Cardiac atrium fibroblast (primary cell): ENCODE measurements around the gene BOLA1. TPM values are rescaled to one million over a fixed set of nuclear protein-coding genes. Genes with fewer than 3 reads are reported as not detected.

Experiments used
- total RNA-seq: library from RNA; depleted of rRNA; stranded (reverse); fragments of >200 nt; gene quantifications from 2 replicates; pipeline ENCODE4 v1.2.3, GENCODE V29; 2015

The BOLA1 gene, protein sequence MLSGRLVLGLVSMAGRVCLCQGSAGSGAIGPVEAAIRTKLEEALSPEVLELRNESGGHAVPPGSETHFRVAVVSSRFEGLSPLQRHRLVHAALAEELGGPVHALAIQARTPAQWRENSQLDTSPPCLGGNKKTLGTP
- total RNA-seq, result 11.2 and 12.0 TPM in 2 replicates

DNA sequence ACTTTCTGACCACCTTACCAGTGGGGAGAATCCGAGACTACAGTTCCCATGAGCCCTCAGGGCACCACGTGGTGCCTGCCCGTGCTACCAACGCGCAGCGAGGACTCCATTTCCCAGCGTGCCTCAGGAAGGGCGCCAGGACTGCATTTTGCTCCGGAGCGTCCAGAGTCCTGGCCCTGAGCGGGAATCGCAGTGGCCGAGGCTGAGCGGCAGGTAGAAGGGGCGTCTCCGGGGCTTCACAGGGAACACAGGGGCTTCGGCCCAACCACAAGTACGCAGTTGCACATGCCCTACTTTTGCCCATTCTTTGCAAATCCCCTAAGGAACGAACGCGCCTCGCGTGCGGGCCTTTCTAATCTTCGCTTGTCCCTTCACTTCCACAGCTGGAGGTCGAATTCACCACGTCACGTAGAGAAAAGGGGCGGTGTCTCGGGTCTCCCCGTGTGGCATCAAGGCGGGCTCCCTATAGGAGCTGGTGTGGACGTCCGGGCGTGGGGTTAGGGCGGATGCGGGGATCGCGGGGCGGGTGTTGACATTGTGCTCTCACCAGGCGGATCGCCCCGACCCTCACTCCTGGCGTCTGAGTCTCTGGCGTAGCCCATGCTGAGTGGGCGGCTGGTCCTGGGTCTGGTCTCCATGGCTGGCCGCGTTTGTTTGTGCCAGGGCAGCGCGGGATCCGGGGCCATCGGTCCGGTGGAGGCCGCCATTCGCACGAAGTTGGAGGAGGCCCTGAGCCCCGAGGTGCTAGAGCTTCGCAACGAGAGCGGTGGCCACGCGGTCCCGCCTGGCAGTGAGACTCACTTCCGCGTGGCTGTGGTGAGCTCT lies at the start of gene BOLA1:
Gene BOLA1, plus strand, starts transcription at position 109 of the 825 bp plus-strand sequence. Its CDS starts 492 bp downstream, at position 601.

DNA sequence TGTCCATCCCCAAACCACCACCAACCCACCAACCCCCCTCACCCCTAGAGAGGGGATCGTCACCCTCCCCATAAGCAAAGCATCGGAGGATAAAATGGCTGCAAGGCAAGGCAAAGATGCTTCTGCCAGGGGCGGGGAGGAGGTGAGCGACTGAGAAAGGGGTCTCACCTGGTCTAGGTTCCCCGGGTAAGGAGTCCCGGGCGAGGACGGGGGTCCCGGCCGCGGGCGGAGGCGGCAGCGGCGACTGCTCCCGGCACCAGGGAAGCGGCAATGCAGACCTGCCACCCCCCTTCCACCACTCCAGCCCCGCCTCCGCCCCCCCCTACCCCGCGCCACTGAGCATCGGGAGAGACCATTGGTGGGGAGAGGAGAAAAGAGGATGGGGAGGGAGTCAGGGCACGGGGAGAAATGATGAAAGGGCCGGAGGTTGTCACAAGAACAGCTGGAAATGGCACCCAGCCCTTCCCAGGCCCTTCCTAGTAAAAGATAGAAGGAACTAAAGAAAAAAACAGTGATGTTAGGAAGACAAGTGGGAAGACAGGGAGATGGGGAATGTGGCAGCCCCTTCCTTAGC lies 18.3 kb downstream of the BOLA1 start, which contains the start of gene SV2A:
Gene SV2A, minus strand, starts transcription at position 274 of the 574 bp plus-strand sequence. CDS start 4,004 bp downstream, outside the sequence.

DNA sequence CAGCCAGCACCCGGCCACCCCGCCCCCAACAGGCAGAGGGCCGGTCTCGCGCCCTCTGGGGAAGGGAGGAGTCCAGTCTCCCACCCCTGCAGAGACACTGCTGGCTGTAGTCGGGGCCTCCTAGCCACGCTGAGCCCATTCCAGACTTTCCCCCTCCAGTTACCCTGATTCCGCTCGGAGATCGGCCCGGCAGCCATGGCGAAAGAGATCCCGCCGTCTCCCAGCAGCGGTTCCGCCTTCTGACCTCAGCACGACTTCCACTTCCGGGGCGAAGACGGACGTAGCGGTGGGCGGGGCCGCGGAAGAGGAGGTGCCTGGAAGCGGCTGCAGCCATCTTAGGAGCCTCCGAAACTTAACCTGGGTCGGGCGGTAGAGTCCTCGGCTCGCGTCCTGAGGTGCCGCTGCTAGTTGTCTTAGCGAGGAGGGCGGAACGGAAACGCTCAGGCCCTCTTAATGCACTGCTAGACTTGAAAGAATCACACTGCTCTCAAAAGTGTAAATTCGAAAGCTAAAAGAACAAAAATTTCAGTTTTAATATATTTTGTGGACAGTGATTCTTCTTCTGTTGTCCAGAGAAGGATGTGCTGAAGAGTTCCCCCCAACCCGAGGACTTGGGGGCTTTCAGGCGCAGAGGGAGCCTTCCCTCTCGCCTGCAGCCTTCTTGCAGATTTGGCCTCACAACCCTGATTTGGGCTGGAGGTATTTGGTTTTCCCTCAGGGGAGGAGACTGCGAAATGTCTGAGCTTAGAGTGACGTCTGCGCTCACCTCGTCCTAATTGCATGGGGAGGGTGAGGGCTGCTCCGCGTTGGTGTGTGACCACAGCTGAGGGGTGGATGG lies 28.4 kb downstream of the BOLA1 start, which contains the start of gene SF3B4:
Gene SF3B4, minus strand, starts transcription at position 241 of the 838 bp plus-strand sequence. Its CDS starts 44 bp downstream, at position 197.

DNA sequence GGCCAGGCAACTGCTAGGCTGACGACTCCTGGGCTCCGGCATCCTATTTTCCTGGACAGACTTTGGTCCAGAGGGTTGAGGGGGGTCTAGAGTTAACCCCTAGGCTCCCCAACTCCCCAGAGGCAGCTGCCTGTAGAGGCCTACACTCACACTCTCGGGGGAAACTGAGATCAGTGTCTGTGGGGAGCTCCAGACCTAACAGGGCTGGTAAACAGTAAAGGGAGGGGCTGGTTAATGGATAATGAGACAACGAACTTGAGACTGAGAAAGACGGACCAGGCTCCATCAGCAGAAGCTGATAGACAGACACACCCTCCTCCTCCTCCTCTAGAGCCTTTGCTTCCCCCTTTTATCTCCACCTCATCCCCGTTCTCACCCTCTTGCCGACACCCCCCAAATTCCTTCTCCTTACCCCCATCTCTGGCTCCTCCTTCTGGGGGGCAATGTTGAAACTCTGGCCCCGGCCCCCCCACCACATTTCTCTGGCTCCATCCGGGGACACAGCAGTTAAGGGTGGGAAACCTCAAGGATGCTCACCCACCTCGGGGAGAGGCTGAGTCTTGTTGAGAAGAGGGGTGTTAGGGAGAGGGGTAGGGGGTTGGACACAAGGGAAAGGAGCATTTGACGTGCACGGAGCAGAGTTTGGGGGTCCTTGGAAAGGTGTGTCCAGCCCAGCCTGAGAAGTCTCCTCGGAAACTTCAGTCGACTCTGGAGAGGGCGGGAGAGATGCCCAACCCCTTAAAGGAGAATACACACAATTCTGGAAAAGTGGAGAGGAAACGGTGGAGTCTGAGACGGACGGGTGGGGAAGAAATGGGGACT lies 37.0 kb downstream of the BOLA1 start, which contains the start of gene MTMR11:
Gene MTMR11, minus strand, starts transcription at position 710 of the 822 bp plus-strand sequence. Its CDS starts 232 bp downstream, at position 478.

Other genes starting within 250 kb of the BOLA1 start
- gene FCGR1A, start 116.9 kb upstream of the BOLA1 start, total RNA-seq, result not detected in 2 replicates
- 1.3 and 3.4 TPM in 2 replicates for gene SV2A, start 18.3 kb downstream of the BOLA1 start, total RNA-seq
- gene SF3B4, start 28.2 kb downstream of the BOLA1 start, total RNA-seq, result 6.5 and 14.3 TPM in 2 replicates
- 7.0 and 10.7 TPM in 2 replicates for gene MTMR11, start 37.3 kb downstream of the BOLA1 start, total RNA-seq
- 6.7 and 15.9 TPM in 2 replicates for gene OTUD7B, start 111.2 kb downstream of the BOLA1 start, total RNA-seq
- gene VPS45, start 168.2 kb downstream of the BOLA1 start, total RNA-seq, result 16.7 and 21.1 TPM in 2 replicates